Neutrophil (primary cell): Measurements from ENCODE around the gene SLC26A9.

ENCODE experiments used
- H3K27ac ChIP-seq: fragments of 200-600 bp; sonication (generic); 2 replicates; pipeline ENCODE4 v1.5.1; 2016; ENCODE audit warnings: mild to moderate bottlenecking, moderate library complexity
- H3K27me3 ChIP-seq: fragments of 200-600 bp; sonication (generic); 2 replicates; pipeline ENCODE4 v1.6.0; 2016; ENCODE audit warnings: mild to moderate bottlenecking
- H3K36me3 ChIP-seq: fragments of 200-600 bp; sonication (generic); 2 replicates; pipeline ENCODE4 v1.5.1; 2017
- H3K4me1 ChIP-seq, 2 experiments: fragments of 200-600 bp in 1 of 2; sonication (generic) in 1 of 2; 1 replicate in 1 of 2; 2 replicates in 1 of 2; pipeline versions ENCODE4 v1.5.1 to v1.6.1; 2013 to 2016; ENCODE audit warnings: low read depth in 1 of 2, low read length in 1 of 2, mild to moderate bottlenecking in 1 of 2, moderate library complexity in 1 of 2; ENCODE audit not compliant: control insufficient read depth in 1 of 2, insufficient read depth in 1 of 2
- H3K4me3 ChIP-seq, 2 experiments: fragments of 200-600 bp in 1 of 2; sonication (generic) in 1 of 2; 1 replicate in 1 of 2; 2 replicates in 1 of 2; pipeline ENCODE4 v1.5.1; 2013 to 2016; ENCODE audit warnings: low read depth in 1 of 2, low read length in 1 of 2, mild to moderate bottlenecking in 1 of 2, moderate library complexity in 1 of 2
- H3K9me3 ChIP-seq: fragments of 200-600 bp; sonication (generic); 2 replicates; pipeline ENCODE4 v1.5.1; 2016
- CTCF ChIP-seq: fragments of 200-600 bp; sonication (generic); IDR thresholded peaks from 2 replicates; pipeline ENCODE4 v1.5.1; 2016; ENCODE audit warnings: antibody characterized with exemption

SLC26A9 gene

GRCh38 chr1:205926636-205927035 is 16.6 kb downstream of the SLC26A9 start:
- no peaks in the 10 kb centered on the region for H3K9me3 ChIP-seq
- no peak overlapping the region for H3K27ac ChIP-seq
- no peaks in the 10 kb centered on the region for H3K36me3 ChIP-seq
- H3K27me3 ChIP-seq, result no peaks in the 10 kb centered on the region
- no peak for TF ChIP-seq CTCF
- H3K4me1 ChIP-seq, result no peaks in the 10 kb centered on the region
- H3K4me3 ChIP-seq, result no peak overlapping the region

GRCh38 chr1:205926213-205926612 is 17.0 kb downstream of the SLC26A9 start:
- H3K36me3 ChIP-seq, result no peaks in the 10 kb centered on the region
- no peak for TF ChIP-seq CTCF
- H3K9me3 ChIP-seq, result no peaks in the 10 kb centered on the region
- H3K4me1 ChIP-seq, result no peaks in the 10 kb centered on the region
- H3K4me3 ChIP-seq, result no peak overlapping the region
- H3K27me3 ChIP-seq, result no peaks in the 10 kb centered on the region
- H3K27ac ChIP-seq, result no peak overlapping the region

GRCh38 chr1:205925736-205926135 is 17.5 kb downstream of the SLC26A9 start:
- no peak for TF ChIP-seq CTCF
- H3K4me1 ChIP-seq, result no peaks in the 10 kb centered on the region
- H3K9me3 ChIP-seq, result no peaks in the 10 kb centered on the region
- H3K27me3 ChIP-seq, result no peaks in the 10 kb centered on the region
- no peak overlapping the region for H3K4me3 ChIP-seq
- no peaks in the 10 kb centered on the region for H3K36me3 ChIP-seq
- H3K27ac ChIP-seq, result no peak overlapping the region

- no peaks in the 10 kb centered on the region for H3K9me3 ChIP-seq
- TF ChIP-seq CTCF, result no peak
- no peaks in the 10 kb centered on the region for H3K27me3 ChIP-seq
- H3K4me3 ChIP-seq, result no peak overlapping the region
- no peaks in the 10 kb centered on the region for H3K36me3 ChIP-seq
- no peak overlapping the region for H3K27ac ChIP-seq
- no peaks in the 10 kb centered on the region for H3K4me1 ChIP-seq
Measured at GRCh38 chr1:205924460-205924790, 18.8 kb downstream of the SLC26A9 start.

GRCh38 chr1:205923651-205924459 is 19.4 kb downstream of the SLC26A9 start:
- H3K27me3 ChIP-seq, result no peaks in the 10 kb centered on the region
- H3K4me1 ChIP-seq, result no peaks in the 10 kb centered on the region
- no peaks in the 10 kb centered on the region for H3K36me3 ChIP-seq
- no peak overlapping the region for H3K27ac ChIP-seq
- no peak for TF ChIP-seq CTCF
- no peak overlapping the region for H3K4me3 ChIP-seq
- H3K9me3 ChIP-seq, result no peaks in the 10 kb centered on the region
